ENCODE results near the gene EPHA3. TPM values are rescaled to one million over a fixed set of nuclear protein-coding genes. Genes with fewer than 3 reads are reported as not detected.

Gene EPHA3
- total RNA-seq, 1 experiment from 2014 or later, result 21.5 TPM

DNA sequence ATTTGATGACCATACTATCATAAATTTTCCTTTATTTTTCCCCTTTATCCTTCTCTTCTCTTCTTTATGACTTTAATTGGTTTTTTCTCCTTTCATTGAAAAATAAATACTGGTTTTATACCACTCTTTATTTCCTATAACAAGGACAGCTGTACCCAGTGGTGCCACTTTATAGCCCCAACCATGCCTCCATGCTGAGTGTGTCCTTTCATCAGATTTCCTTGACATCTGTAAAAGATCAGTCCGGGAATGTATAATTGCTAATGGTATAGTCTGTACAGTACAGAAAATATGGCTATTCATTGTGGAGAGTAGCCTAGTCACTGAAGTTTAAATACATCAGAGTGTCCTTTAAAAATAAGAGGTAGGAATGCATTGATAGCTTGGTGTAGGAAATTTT is 74.6 kb downstream of the EPHA3 start:
- TF ChIP-seq, protein P1, sequence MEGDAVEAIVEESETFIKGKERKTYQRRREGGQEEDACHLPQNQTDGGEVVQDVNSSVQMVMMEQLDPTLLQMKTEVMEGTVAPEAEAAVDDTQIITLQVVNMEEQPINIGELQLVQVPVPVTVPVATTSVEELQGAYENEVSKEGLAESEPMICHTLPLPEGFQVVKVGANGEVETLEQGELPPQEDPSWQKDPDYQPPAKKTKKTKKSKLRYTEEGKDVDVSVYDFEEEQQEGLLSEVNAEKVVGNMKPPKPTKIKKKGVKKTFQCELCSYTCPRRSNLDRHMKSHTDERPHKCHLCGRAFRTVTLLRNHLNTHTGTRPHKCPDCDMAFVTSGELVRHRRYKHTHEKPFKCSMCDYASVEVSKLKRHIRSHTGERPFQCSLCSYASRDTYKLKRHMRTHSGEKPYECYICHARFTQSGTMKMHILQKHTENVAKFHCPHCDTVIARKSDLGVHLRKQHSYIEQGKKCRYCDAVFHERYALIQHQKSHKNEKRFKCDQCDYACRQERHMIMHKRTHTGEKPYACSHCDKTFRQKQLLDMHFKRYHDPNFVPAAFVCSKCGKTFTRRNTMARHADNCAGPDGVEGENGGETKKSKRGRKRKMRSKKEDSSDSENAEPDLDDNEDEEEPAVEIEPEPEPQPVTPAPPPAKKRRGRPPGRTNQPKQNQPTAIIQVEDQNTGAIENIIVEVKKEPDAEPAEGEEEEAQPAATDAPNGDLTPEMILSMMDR (conservative IDR thresholded peaks at IDR 0.05; ENCODE audit: low read depth, low read length), result no peak
- TF ChIP-seq EZH2 (IDR thresholded peaks at IDR 0.05; ENCODE audit: borderline replicate concordance, low read depth, low read length, poor library complexity, severe bottlenecking), result no peak
- H3K36me3 ChIP-seq (ENCODE audit: insufficient read depth, low read length, poor library complexity, severe bottlenecking), result no peaks in the 10 kb centered on the region
- no peak overlapping the region for H3K27ac ChIP-seq (ENCODE audit: low read depth, low read length, poor library complexity, severe bottlenecking)
- POLR2A ChIA-PET (ENCODE audit: low non-redundant PET), result no interaction called here
- BruUV-seq (replicated peaks), result no TSS peak
- CTCF ChIA-PET, result no interaction called here
- peaks cover 83% of the 10 kb centered on the region for H3K4me1 ChIP-seq (ENCODE audit: insufficient read depth, low read length, poor library complexity, severe bottlenecking)
- H3K9me3 ChIP-seq (ENCODE audit: low read depth, low read length, poor library complexity, severe bottlenecking), result no peaks in the 10 kb centered on the region
- H3K27me3 ChIP-seq (replicated peaks; ENCODE audit: insufficient read depth, low read depth, low read length, poor library complexity), result no peaks in the 10 kb centered on the region
- H3K4me3 ChIP-seq (ENCODE audit: low read depth, low read length, poor library complexity, severe bottlenecking), result no peak overlapping the region
- DNase-seq (ENCODE audit: low spot score), result peak; percentile 67
- intact Hi-C loops (cut with micrococcal nuclease; ENCODE audit: unreplicated experiment), result no loop called here

DNA sequence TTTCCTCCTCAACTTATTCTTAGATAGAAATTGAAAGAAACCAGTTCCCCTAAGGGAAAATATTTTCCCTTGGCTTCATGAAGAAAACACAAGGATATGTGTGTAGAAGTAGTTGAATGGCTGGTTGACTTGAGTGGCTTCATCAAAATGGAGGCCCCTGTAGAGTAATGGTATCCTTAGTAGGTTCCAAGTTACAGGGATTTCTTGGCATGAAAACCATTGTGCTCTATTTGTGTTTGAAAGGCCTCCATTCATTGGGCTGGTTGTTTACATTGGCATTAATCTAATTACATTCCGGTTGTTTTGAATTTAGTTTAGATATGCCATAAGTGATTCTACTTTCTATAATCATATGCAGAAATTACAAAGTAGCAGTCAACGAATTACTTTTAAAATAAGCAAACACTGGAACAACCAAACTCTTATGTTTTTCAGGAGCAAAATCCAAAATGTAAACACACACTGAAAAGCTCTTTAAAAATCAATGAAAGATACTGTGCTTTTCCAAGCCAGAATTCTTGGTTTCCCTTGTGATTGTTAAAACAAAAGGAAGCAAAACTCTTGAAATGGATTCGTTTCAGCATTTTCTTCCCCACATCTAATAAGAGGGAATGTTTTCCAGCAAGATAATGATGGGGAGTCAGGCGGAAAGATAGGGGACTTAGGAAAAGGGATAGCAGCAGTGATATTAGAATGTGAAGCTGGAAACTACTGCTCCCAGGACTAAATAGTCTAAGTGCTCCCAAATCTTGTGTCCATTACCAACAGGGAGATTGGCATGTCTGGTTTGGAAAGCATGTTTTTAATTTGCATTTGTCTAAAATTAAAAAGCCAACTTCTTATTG is 77.0 kb downstream of the EPHA3 start:
- Histone ChIP-seq H3K27ac (ENCODE audit: low read depth, low read length, poor library complexity, severe bottlenecking) (no peak overlapping the region), H3K4me1 (ENCODE audit: insufficient read depth, low read length, poor library complexity, severe bottlenecking) (peaks cover 65% of the 10 kb centered on the region), H3K4me3 (ENCODE audit: low read depth, low read length, poor library complexity, severe bottlenecking) (no peak overlapping the region), H3K36me3 (ENCODE audit: insufficient read depth, low read length, poor library complexity, severe bottlenecking) (no peaks in the 10 kb centered on the region), H3K27me3 (replicated peaks; ENCODE audit: insufficient read depth, low read depth, low read length, poor library complexity) (no peaks in the 10 kb centered on the region), H3K9me3 (ENCODE audit: low read depth, low read length, poor library complexity, severe bottlenecking) (no peaks in the 10 kb centered on the region)
- intact Hi-C loops (cut with micrococcal nuclease; ENCODE audit: unreplicated experiment), result no loop called here
- TF ChIP-seq, protein P1 (conservative IDR thresholded peaks at IDR 0.05; ENCODE audit: low read depth, low read length), result no peak
- TF ChIP-seq EZH2 (IDR thresholded peaks at IDR 0.05; ENCODE audit: borderline replicate concordance, low read depth, low read length, poor library complexity, severe bottlenecking), result no peak
- DNase-seq (ENCODE audit: low spot score), result no peak
- CTCF ChIA-PET, result no interaction called here
- BruUV-seq (replicated peaks), result no TSS peak
- POLR2A ChIA-PET (ENCODE audit: low non-redundant PET), result no interaction called here

DNA sequence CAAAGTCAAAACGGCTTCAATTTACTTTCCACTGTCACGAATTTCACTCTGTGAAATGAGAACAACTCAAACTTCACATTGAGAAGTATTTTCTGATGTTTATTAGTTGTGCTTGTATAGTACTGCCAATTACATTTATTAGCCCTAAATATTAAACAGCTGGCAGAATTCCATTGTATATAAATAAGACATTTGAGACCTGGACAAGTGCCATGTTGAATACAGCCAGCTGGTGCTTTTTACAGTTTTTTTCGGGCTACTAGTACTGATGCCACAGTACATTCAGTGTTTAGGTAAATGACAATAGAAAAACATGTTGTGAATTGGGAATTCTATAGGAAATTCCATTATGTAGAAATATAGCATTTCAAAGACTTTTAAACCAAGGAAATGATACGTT is 79.0 kb downstream of the EPHA3 start:
- H3K36me3 ChIP-seq (ENCODE audit: insufficient read depth, low read length, poor library complexity, severe bottlenecking), result no peaks in the 10 kb centered on the region
- H3K27ac ChIP-seq (ENCODE audit: low read depth, low read length, poor library complexity, severe bottlenecking), result no peak overlapping the region
- H3K4me1 ChIP-seq (ENCODE audit: insufficient read depth, low read length, poor library complexity, severe bottlenecking), result peaks cover 46% of the 10 kb centered on the region
- H3K4me3 ChIP-seq (ENCODE audit: low read depth, low read length, poor library complexity, severe bottlenecking), result no peak overlapping the region
- no TSS peak for BruUV-seq (replicated peaks)
- no peaks in the 10 kb centered on the region for H3K9me3 ChIP-seq (ENCODE audit: low read depth, low read length, poor library complexity, severe bottlenecking)
- POLR2A ChIA-PET (ENCODE audit: low non-redundant PET), result no interaction called here
- intact Hi-C loops (cut with micrococcal nuclease; ENCODE audit: unreplicated experiment), result no loop called here
- CTCF ChIA-PET, result no interaction called here
- no peaks in the 10 kb centered on the region for H3K27me3 ChIP-seq (replicated peaks; ENCODE audit: insufficient read depth, low read depth, low read length, poor library complexity)
- TF ChIP-seq, protein P1 (conservative IDR thresholded peaks at IDR 0.05; ENCODE audit: low read depth, low read length), result no peak
- no peak for TF ChIP-seq EZH2 (IDR thresholded peaks at IDR 0.05; ENCODE audit: borderline replicate concordance, low read depth, low read length, poor library complexity, severe bottlenecking)
- peak; percentile 28 for DNase-seq (ENCODE audit: low spot score)

Measured in A673 (cell line).